SK-N-SH treated with all-trans-retinoic acid at 6 μM for 48 hours (cell line): ENCODE results near the gene ATP7B.

Experiments used
- ATAC-seq: fragments of 200-7000 bp; cut with Tn5 transposase; 3 replicates; pipeline ENCODE4 v1.9.1; 2020; ENCODE audit warnings: mild to moderate bottlenecking, moderate library complexity
- ARNTL ChIP-seq: fragments of 450-650 bp; formaldehyde crosslinking; IDR thresholded peaks from 2 replicates; pipeline ENCODE4 v1.5.0; 2020; ENCODE audit warnings: low read depth, mild to moderate bottlenecking, moderate library complexity, borderline replicate concordance
- BACH2 ChIP-seq: fragments of 250-450 bp; sonication (Bioruptor Pico); IDR thresholded peaks from 2 replicates; pipeline ENCODE4 v1.9.0; 2021; ENCODE audit warnings: mild to moderate bottlenecking, borderline replicate concordance
- CSDC2 ChIP-seq: fragments of 250-450 bp; sonication (Bioruptor Pico); IDR thresholded peaks from 2 replicates; pipeline ENCODE4 v1.5.0; 2020; ENCODE audit warnings: mild to moderate bottlenecking, moderate library complexity
- ESRRG ChIP-seq: fragments of 250-450 bp; sonication (Bioruptor Pico); IDR thresholded peaks from 2 replicates; pipeline ENCODE4 v1.6.1; 2021; ENCODE audit warnings: mild to moderate bottlenecking
- GLIS3 ChIP-seq: fragments of 250-450 bp; sonication (Bioruptor Pico); IDR thresholded peaks from 2 replicates; pipeline ENCODE4 v1.5.0; 2020; ENCODE audit warnings: mild to moderate bottlenecking, moderate library complexity
- ISL1 ChIP-seq: fragments of 250-450 bp; sonication (Bioruptor Pico); IDR thresholded peaks from 2 replicates; pipeline ENCODE4 v2.1.2; 2022; ENCODE audit warnings: mild to moderate bottlenecking, moderate library complexity
- OSR1 ChIP-seq: fragments of 250-450 bp; sonication (Bioruptor Pico); IDR thresholded peaks from 2 replicates; pipeline ENCODE4 v1.8.0; 2022; ENCODE audit warnings: moderate library complexity, mild to moderate bottlenecking, inconsistent platforms
- POU6F1 ChIP-seq: fragments of 250-450 bp; sonication (Bioruptor Pico); IDR thresholded peaks from 2 replicates; pipeline ENCODE4 v1.8.0; 2021; ENCODE audit warnings: low read depth, mild to moderate bottlenecking, moderate library complexity, borderline replicate concordance
- PPARA ChIP-seq: fragments of 250-450 bp; sonication (Bioruptor Pico); IDR thresholded peaks from 2 replicates; pipeline ENCODE4 v1.5.0; 2020; ENCODE audit warnings: mild to moderate bottlenecking, borderline replicate concordance
- RARB ChIP-seq: fragments of 250-450 bp; sonication (Bioruptor Pico); IDR thresholded peaks from 2 replicates; pipeline ENCODE4 v1.8.0; 2021; ENCODE audit warnings: mild to moderate bottlenecking, moderate library complexity
- SNAI2 ChIP-seq: fragments of 250-450 bp; sonication (Bioruptor Pico); IDR thresholded peaks from 2 replicates; pipeline ENCODE4 v1.5.0; 2020; ENCODE audit warnings: mild to moderate bottlenecking, moderate library complexity
- TCF4 ChIP-seq: fragments of 250-450 bp; sonication (Bioruptor Pico); IDR thresholded peaks from 2 replicates; pipeline ENCODE4 v1.8.0; 2021; ENCODE audit warnings: mild to moderate bottlenecking, moderate library complexity, borderline replicate concordance
- TOX ChIP-seq: fragments of 250-450 bp; sonication (Bioruptor Pico); IDR thresholded peaks from 2 replicates; pipeline ENCODE4 v1.8.0; 2021; ENCODE audit warnings: mild to moderate bottlenecking, moderate library complexity, borderline replicate concordance
- ZC3H10 ChIP-seq: fragments of 250-450 bp; sonication (Bioruptor Pico); IDR thresholded peaks from 2 replicates; pipeline ENCODE4 v1.5.1; 2021; ENCODE audit warnings: mild to moderate bottlenecking, moderate library complexity
- ZFP3 ChIP-seq: fragments of 250-450 bp; sonication (Bioruptor Pico); IDR thresholded peaks from 2 replicates; pipeline ENCODE4 v1.5.0; 2020; ENCODE audit warnings: mild to moderate bottlenecking, moderate library complexity
- ZFP30 ChIP-seq: fragments of 450-650 bp; formaldehyde crosslinking; IDR thresholded peaks from 2 replicates; pipeline ENCODE4 v1.5.0; 2022; ENCODE audit warnings: mild to moderate bottlenecking, moderate library complexity
- ZNF565 ChIP-seq: fragments of 450-650 bp; formaldehyde crosslinking; conservative IDR thresholded peaks from 2 replicates; pipeline ENCODE4 v1.5.0; 2020; ENCODE audit warnings: low read depth, mild to moderate bottlenecking, moderate library complexity
- ZNF70 ChIP-seq: fragments of 450-650 bp; formaldehyde crosslinking; IDR thresholded peaks from 2 replicates; pipeline ENCODE4 v1.5.0; 2020; ENCODE audit warnings: mild to moderate bottlenecking, moderate library complexity
- ZNF8 ChIP-seq: fragments of 450-650 bp; formaldehyde crosslinking; IDR thresholded peaks from 2 replicates; pipeline ENCODE4 v1.5.0; 2020; ENCODE audit warnings: mild to moderate bottlenecking, moderate library complexity
- TF ChIP-seq, protein P1 (sequence below): fragments of 250-450 bp; sonication (Bioruptor Pico); IDR thresholded peaks from 2 replicates; pipeline ENCODE4 v1.5.1; 2021; ENCODE audit warnings: mild to moderate bottlenecking, moderate library complexity
- TF ChIP-seq, protein P2 (sequence below): fragments of 250-450 bp; sonication (Bioruptor Pico); IDR thresholded peaks from 2 replicates; pipeline ENCODE4 v1.5.0; 2020; ENCODE audit warnings: mild to moderate bottlenecking, moderate library complexity
- TF ChIP-seq, protein P3 (sequence below): fragments of 250-450 bp; sonication (Bioruptor Pico); IDR thresholded peaks from 2 replicates; pipeline ENCODE4 v1.5.1; 2020; ENCODE audit warnings: low read depth, mild to moderate bottlenecking, moderate library complexity
- TF ChIP-seq, protein P4 (sequence below): fragments of 250-450 bp; sonication (Bioruptor Pico); IDR thresholded peaks from 2 replicates; pipeline ENCODE4 v1.8.0; 2020; ENCODE audit warnings: mild to moderate bottlenecking, moderate library complexity, borderline replicate concordance

ATP7B gene

GRCh38 chr13:52026246-52026626, 15.0 kb upstream of the ATP7B start:
- no peak for ATAC-seq
- no peak for TF ChIP-seq ZNF565 (CRISPR knock-in tag)
- no peak for TF ChIP-seq CSDC2 (CRISPR knock-in tag)
- TF ChIP-seq ISL1 (CRISPR knock-in tag), result no peak
- TF ChIP-seq OSR1 (CRISPR knock-in tag), result no peak
- TF ChIP-seq TOX, result no peak
- no peak for TF ChIP-seq RARB
- TF ChIP-seq ZNF8 (CRISPR knock-in tag), result no peak

- TF ChIP-seq TCF4 (CRISPR knock-in tag) (no peak), ISL1 (CRISPR knock-in tag) (no peak), ARNTL (CRISPR knock-in tag) (no peak), PPARA (CRISPR knock-in tag) (no peak), SNAI2 (CRISPR knock-in tag) (no peak), OSR1 (CRISPR knock-in tag) (no peak), ESRRG (CRISPR knock-in tag) (no peak), RARB (no peak), CSDC2 (CRISPR knock-in tag) (no peak), TOX (no peak), GLIS3 (CRISPR knock-in tag) (no peak), BACH2 (CRISPR knock-in tag) (no peak), POU6F1 (CRISPR knock-in tag) (no peak), ZNF8 (CRISPR knock-in tag) (no peak), ZC3H10 (CRISPR knock-in tag) (no peak), ZFP3 (CRISPR knock-in tag) (no peak)
- TF ChIP-seq, protein P1, sequence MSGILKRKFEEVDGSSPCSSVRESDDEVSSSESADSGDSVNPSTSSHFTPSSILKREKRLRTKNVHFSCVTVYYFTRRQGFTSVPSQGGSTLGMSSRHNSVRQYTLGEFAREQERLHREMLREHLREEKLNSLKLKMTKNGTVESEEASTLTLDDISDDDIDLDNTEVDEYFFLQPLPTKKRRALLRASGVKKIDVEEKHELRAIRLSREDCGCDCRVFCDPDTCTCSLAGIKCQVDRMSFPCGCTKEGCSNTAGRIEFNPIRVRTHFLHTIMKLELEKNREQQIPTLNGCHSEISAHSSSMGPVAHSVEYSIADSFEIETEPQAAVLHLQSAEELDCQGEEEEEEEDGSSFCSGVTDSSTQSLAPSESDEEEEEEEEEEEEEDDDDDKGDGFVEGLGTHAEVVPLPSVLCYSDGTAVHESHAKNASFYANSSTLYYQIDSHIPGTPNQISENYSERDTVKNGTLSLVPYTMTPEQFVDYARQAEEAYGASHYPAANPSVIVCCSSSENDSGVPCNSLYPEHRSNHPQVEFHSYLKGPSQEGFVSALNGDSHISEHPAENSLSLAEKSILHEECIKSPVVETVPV (CRISPR knock-in tag), result no peak
- TF ChIP-seq, protein P2, sequence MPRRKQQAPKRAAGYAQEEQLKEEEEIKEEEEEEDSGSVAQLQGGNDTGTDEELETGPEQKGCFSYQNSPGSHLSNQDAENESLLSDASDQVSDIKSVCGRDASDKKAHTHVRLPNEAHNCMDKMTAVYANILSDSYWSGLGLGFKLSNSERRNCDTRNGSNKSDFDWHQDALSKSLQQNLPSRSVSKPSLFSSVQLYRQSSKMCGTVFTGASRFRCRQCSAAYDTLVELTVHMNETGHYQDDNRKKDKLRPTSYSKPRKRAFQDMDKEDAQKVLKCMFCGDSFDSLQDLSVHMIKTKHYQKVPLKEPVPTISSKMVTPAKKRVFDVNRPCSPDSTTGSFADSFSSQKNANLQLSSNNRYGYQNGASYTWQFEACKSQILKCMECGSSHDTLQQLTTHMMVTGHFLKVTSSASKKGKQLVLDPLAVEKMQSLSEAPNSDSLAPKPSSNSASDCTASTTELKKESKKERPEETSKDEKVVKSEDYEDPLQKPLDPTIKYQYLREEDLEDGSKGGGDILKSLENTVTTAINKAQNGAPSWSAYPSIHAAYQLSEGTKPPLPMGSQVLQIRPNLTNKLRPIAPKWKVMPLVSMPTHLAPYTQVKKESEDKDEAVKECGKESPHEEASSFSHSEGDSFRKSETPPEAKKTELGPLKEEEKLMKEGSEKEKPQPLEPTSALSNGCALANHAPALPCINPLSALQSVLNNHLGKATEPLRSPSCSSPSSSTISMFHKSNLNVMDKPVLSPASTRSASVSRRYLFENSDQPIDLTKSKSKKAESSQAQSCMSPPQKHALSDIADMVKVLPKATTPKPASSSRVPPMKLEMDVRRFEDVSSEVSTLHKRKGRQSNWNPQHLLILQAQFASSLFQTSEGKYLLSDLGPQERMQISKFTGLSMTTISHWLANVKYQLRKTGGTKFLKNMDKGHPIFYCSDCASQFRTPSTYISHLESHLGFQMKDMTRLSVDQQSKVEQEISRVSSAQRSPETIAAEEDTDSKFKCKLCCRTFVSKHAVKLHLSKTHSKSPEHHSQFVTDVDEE, result no peak
- no peak for ATAC-seq
Observed at GRCh38 chr13:52025475-52026245, 14.4 kb upstream of the ATP7B start.

GRCh38 chr13:52024481-52024880, 13.2 kb upstream of the ATP7B start, which contains the start of gene UTP14C:
Gene UTP14C, plus strand, starts transcription at chr13:52024691. Its CDS starts 4,114 bp downstream, at chr13:52028805.
- TF ChIP-seq CSDC2 (CRISPR knock-in tag), result no peak
- no peak for TF ChIP-seq ARNTL (CRISPR knock-in tag)
- no peak for TF ChIP-seq ISL1 (CRISPR knock-in tag)
- TF ChIP-seq ZC3H10 (CRISPR knock-in tag), result no peak
- TF ChIP-seq ZNF70, result no peak
- no peak for TF ChIP-seq ZFP30
- TF ChIP-seq, protein P3, sequence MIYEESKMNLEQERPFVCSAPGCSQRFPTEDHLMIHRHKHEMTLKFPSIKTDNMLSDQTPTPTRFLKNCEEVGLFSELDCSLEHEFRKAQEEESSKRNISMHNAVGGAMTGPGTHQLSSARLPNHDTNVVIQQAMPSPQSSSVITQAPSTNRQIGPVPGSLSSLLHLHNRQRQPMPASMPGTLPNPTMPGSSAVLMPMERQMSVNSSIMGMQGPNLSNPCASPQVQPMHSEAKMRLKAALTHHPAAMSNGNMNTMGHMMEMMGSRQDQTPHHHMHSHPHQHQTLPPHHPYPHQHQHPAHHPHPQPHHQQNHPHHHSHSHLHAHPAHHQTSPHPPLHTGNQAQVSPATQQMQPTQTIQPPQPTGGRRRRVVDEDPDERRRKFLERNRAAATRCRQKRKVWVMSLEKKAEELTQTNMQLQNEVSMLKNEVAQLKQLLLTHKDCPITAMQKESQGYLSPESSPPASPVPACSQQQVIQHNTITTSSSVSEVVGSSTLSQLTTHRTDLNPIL, result no peak
- TF ChIP-seq, protein P4, sequence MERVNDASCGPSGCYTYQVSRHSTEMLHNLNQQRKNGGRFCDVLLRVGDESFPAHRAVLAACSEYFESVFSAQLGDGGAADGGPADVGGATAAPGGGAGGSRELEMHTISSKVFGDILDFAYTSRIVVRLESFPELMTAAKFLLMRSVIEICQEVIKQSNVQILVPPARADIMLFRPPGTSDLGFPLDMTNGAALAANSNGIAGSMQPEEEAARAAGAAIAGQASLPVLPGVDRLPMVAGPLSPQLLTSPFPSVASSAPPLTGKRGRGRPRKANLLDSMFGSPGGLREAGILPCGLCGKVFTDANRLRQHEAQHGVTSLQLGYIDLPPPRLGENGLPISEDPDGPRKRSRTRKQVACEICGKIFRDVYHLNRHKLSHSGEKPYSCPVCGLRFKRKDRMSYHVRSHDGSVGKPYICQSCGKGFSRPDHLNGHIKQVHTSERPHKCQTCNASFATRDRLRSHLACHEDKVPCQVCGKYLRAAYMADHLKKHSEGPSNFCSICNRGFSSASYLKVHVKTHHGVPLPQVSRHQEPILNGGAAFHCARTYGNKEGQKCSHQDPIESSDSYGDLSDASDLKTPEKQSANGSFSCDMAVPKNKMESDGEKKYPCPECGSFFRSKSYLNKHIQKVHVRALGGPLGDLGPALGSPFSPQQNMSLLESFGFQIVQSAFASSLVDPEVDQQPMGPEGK (CRISPR knock-in tag), result no peak
- TF ChIP-seq TOX, result no peak
- no peak for TF ChIP-seq BACH2 (CRISPR knock-in tag)
- TF ChIP-seq ESRRG (CRISPR knock-in tag), result no peak
- TF ChIP-seq ZNF565 (CRISPR knock-in tag), result no peak
- no peak for TF ChIP-seq SNAI2 (CRISPR knock-in tag)
- TF ChIP-seq, protein P1 (CRISPR knock-in tag), result no peak
- no peak for TF ChIP-seq POU6F1 (CRISPR knock-in tag)
- no peak for TF ChIP-seq ZNF8 (CRISPR knock-in tag)
- TF ChIP-seq PPARA (CRISPR knock-in tag), result no peak
- no peak for TF ChIP-seq GLIS3 (CRISPR knock-in tag)
- TF ChIP-seq, all 23 proteins: peak for 0
- ATAC-seq, result no peak
